ENCODE measurements around the gene TPD52L1. TPM values are rescaled to one million over a fixed set of nuclear protein-coding genes. Genes with fewer than 3 reads are reported as not detected.

The TPD52L1 gene
- 1.1 and 1.9 TPM in 2 replicates for total RNA-seq

GRCh38 chr6:125153391-125154117 lies at the start of gene TPD52L1:
Gene TPD52L1 (plus strand): TSS chr6:125153773. CDS start chr6:125153952, 179 bp downstream.

GRCh38 chr6:125301435-125302391 lies 148.1 kb downstream of the TPD52L1 start, which contains the start of gene HDDC2:
Gene HDDC2 (minus strand): TSS chr6:125301967. CDS start chr6:125301932, 35 bp downstream.

Other genes starting within 250 kb of the TPD52L1 start
- gene RNF217, start 191.3 kb upstream of the TPD52L1 start, total RNA-seq = 14.8 and 19.1 TPM in 2 replicates
- gene HDDC2, start 148.2 kb downstream of the TPD52L1 start, total RNA-seq = 3.3 and 3.8 TPM in 2 replicates